IMR-90 (cell line): ENCODE measurements around the gene RBFOX2. TPM values are rescaled to one million over a fixed set of nuclear protein-coding genes. Genes with fewer than 3 reads are reported as not detected.

Experiments
- ATAC-seq: fragments of 200-7000 bp; cut with Tn5 transposase; 2 replicates; pipeline ENCODE4 v1.9.1; 2020; ENCODE audit warnings: low read depth, mild to moderate bottlenecking, moderate library complexity
- BruUV-seq: library from RNA; stranded (reverse); fragments of 400-500 nt; replicated peaks from 2 replicates; lab custom pipeline; 2021; lab: Mats Ljungman, UMichigan
- CTCF ChIA-PET: fragments of 300-600 bp; formaldehyde crosslinking; extraction: SDS; loops from one replicate; lab custom pipeline; 2021; ENCODE audit warnings: antibody characterized with exemption; lab: Yijun Ruan, JAX
- POLR2A ChIA-PET: fragments of 300-600 bp; sonication (Branson Sonifier 250); formaldehyde crosslinking; loops from one replicate; lab custom pipeline; 2022; ENCODE audit warnings: antibody characterized with exemption; ENCODE audit not compliant: unreplicated experiment; lab: Charles Lee
- DNase-seq: peaks from one replicate; pipeline ENCODE4 v3.0.0; 2013
- H2AFZ ChIP-seq: replicated peaks from 2 replicates; pipeline ENCODE3; 2013; ENCODE audit warnings: low read length, mild to moderate bottlenecking; ENCODE audit not compliant: poor library complexity
- H2AK5ac ChIP-seq: 2 replicates; pipeline ENCODE4 v1.6.1; 2013; ENCODE audit warnings: low read depth, low read length, inconsistent platforms
- H2AK9ac ChIP-seq: replicated peaks from 2 replicates; pipeline ENCODE3; 2013; ENCODE audit warnings: mild to moderate bottlenecking, low read depth, low read length, moderate library complexity; ENCODE audit not compliant: poor library complexity
- H2BK120ac ChIP-seq: 2 replicates; pipeline ENCODE4 v1.6.1; 2013; ENCODE audit warnings: low read depth, low read length, inconsistent platforms
- H2BK15ac ChIP-seq: 3 replicates; pipeline ENCODE4 v1.6.1; 2013; ENCODE audit warnings: low read depth, low read length, inconsistent platforms
- H2BK20ac ChIP-seq: 2 replicates; pipeline ENCODE4 v1.6.1; 2013; ENCODE audit warnings: low read depth, mild to moderate bottlenecking, inconsistent platforms, low read length, moderate library complexity
- H2BK5ac ChIP-seq: 2 replicates; pipeline ENCODE4 v1.6.1; 2013; ENCODE audit warnings: mild to moderate bottlenecking, low read depth, low read length, inconsistent platforms; ENCODE audit not compliant: poor library complexity, severe bottlenecking
- H3K14ac ChIP-seq: replicated peaks from 2 replicates; pipeline ENCODE4 v1.6.1; 2013; ENCODE audit warnings: low read depth, low read length, inconsistent platforms
- H3K18ac ChIP-seq: 2 replicates; pipeline ENCODE4 v1.6.1; 2013; ENCODE audit warnings: low read depth, low read length, control low read depth
- H3K23ac ChIP-seq: 2 replicates; pipeline ENCODE4 v1.6.1; 2013; ENCODE audit warnings: low read depth, low read length, inconsistent platforms
- H3K27ac ChIP-seq: 2 replicates; pipeline ENCODE4 v1.5.1; 2013; ENCODE audit warnings: mild to moderate bottlenecking, control low read depth, low read length; ENCODE audit not compliant: insufficient read depth
- H3K27me3 ChIP-seq: 2 replicates; pipeline ENCODE4 v1.6.1; 2013; ENCODE audit warnings: low read length; ENCODE audit not compliant: control insufficient read depth, insufficient read depth
- H3K36me3 ChIP-seq: 2 replicates; pipeline ENCODE4 v1.6.1; 2013; ENCODE audit warnings: low read length, mixed read lengths; ENCODE audit not compliant: control insufficient read depth, insufficient read depth
- H3K4ac ChIP-seq: 2 replicates; pipeline ENCODE4 v1.6.1; 2013; ENCODE audit warnings: low read depth, low read length, inconsistent platforms
- H3K4me1 ChIP-seq: 2 replicates; pipeline ENCODE4 v1.6.1; 2013; ENCODE audit warnings: low read length, mixed read lengths; ENCODE audit not compliant: control insufficient read depth, insufficient read depth
- H3K4me2 ChIP-seq: 2 replicates; pipeline ENCODE4 v1.6.1; 2013; ENCODE audit warnings: low read depth, mild to moderate bottlenecking, control low read depth, low read length, moderate library complexity
- H3K4me3 ChIP-seq: 2 replicates; pipeline ENCODE4 v1.5.1; 2013; ENCODE audit warnings: low read depth, mild to moderate bottlenecking, control low read depth, low read length, moderate library complexity; ENCODE audit not compliant: insufficient read depth
- H3K56ac ChIP-seq: 2 replicates; pipeline ENCODE4 v1.6.1; 2013; ENCODE audit warnings: low read length, inconsistent platforms; ENCODE audit not compliant: insufficient read depth; ENCODE audit errors: extremely low read depth
- H3K79me1 ChIP-seq, 2 experiments: 2 replicates each; pipeline ENCODE4 v1.6.1; 2013; ENCODE audit warnings: low read length in 2 of 2, inconsistent platforms in 1 of 2, low read depth in 1 of 2
- H3K9ac ChIP-seq: 2 replicates; pipeline ENCODE4 v1.6.1; 2013; ENCODE audit warnings: low read depth, low read length, control low read depth
- H3K9me1 ChIP-seq: 2 replicates; pipeline ENCODE4 v1.6.1; 2013; ENCODE audit warnings: low read length, inconsistent platforms; ENCODE audit not compliant: insufficient read depth
- H3K9me3 ChIP-seq: 2 replicates; pipeline ENCODE4 v1.6.1; 2013; ENCODE audit warnings: low read length; ENCODE audit not compliant: control insufficient read depth, insufficient read depth
- H4K20me1 ChIP-seq: 2 replicates; pipeline ENCODE4 v1.6.1; 2013; ENCODE audit warnings: low read length, inconsistent platforms; ENCODE audit not compliant: insufficient read depth
- H4K5ac ChIP-seq: 2 replicates; pipeline ENCODE4 v1.6.1; 2013; ENCODE audit warnings: mild to moderate bottlenecking, low read depth, low read length, control low read depth
- H4K8ac ChIP-seq, 2 experiments: 2 replicates each; pipeline ENCODE4 v1.6.1; 2013; ENCODE audit warnings: low read depth in 2 of 2, low read length in 2 of 2, control low read depth in 1 of 2, inconsistent platforms in 1 of 2
- H4K91ac ChIP-seq: 2 replicates; pipeline ENCODE4 v1.6.1; 2013; ENCODE audit warnings: low read depth, low read length, inconsistent platforms; ENCODE audit not compliant: insufficient read depth
- CHD1 ChIP-seq: IDR thresholded peaks from 2 replicates; pipeline ENCODE4 v1.6.1; 2012; ENCODE audit warnings: low read depth, low read length, improper control_type of control experiment
- FOS ChIP-seq: fragments of 150-350 bp; IDR thresholded peaks from 2 replicates; pipeline ENCODE4 v1.6.1; 2016; ENCODE audit warnings: low read depth, low read length
- MAFK ChIP-seq: IDR thresholded peaks from 2 replicates; pipeline ENCODE4 v1.6.1; 2012; ENCODE audit warnings: low read depth, low read length, improper control_type of control experiment
- MAZ ChIP-seq: IDR thresholded peaks from 2 replicates; pipeline ENCODE4 v1.6.1; 2012; ENCODE audit warnings: low read depth, mild to moderate bottlenecking, low read length, improper control_type of control experiment, moderate library complexity, borderline replicate concordance
- MXI1 ChIP-seq: IDR thresholded peaks from 2 replicates; pipeline ENCODE4 v1.6.1; 2012; ENCODE audit warnings: low read depth, mild to moderate bottlenecking, low read length, moderate library complexity, borderline replicate concordance
- NFE2L2 ChIP-seq: fragments of 150-350 bp; IDR thresholded peaks from 2 replicates; pipeline ENCODE4 v1.6.1; 2016; ENCODE audit warnings: low read depth, mild to moderate bottlenecking, low read length
- POLR2A ChIP-seq: IDR thresholded peaks from 2 replicates; pipeline ENCODE4 v1.6.1; 2012; ENCODE audit warnings: mild to moderate bottlenecking, low read depth, low read length
- RAD21 ChIP-seq: IDR thresholded peaks from 2 replicates; pipeline ENCODE4 v1.6.1; 2012; ENCODE audit warnings: low read length, improper control_type of control experiment
- RCOR1 ChIP-seq: IDR thresholded peaks from 2 replicates; pipeline ENCODE4 v1.6.1; 2012; ENCODE audit warnings: mild to moderate bottlenecking, low read length, improper control_type of control experiment; ENCODE audit not compliant: insufficient replicate concordance
- RFX5 ChIP-seq: IDR thresholded peaks from 2 replicates; pipeline ENCODE4 v1.8.0; 2012; ENCODE audit warnings: low read depth, mild to moderate bottlenecking, low read length, moderate library complexity
- SMC3 ChIP-seq: fragments of 150-350 bp; IDR thresholded peaks from 2 replicates; pipeline ENCODE4 v1.6.1; 2016; ENCODE audit warnings: low read depth, mild to moderate bottlenecking, antibody characterized with exemption, low read length, moderate library complexity
- WGBS, 2 experiments: methylation state at CpG; one replicate each; pipeline versions ENCODE4 v1.1.5 to v1.1.7; 2013; ENCODE audit warnings: missing lambda C conversion rate in 2 of 2; ENCODE audit not compliant: insufficient read length in 1 of 2; ENCODE audit errors: extremely low coverage in 2 of 2; 5-methylcytosine and 5-hydroxymethylcytosine counted together
- dilution Hi-C: fragments of 300-500 bp; cut with HindIII; formaldehyde crosslinking; loops from one replicate; pipeline ENCODE4 v1.14.3; 2018; ENCODE audit warnings: low sequenced_read_pairs; ENCODE audit not compliant: unreplicated experiment
- in situ Hi-C: fragments of 300-500 bp; cut with MboI; formaldehyde crosslinking; loops from 3 replicates; pipeline ENCODE4 v1.14.3; 2019; ENCODE audit warnings: low sequenced_read_pairs, inconsistent platforms, mixed read lengths
- intact Hi-C: fragments of 100-400 bp; cut with micrococcal nuclease; formaldehyde crosslinking; loops from 2 replicates; pipeline ENCODE4 v1.10.0; 2022
- polyA plus RNA-seq, 3 experiments: library from polyadenylated mRNA; depleted of rRNA; stranded (reverse); fragments of >200 nt; gene quantifications; 2 replicates each; pipeline ENCODE4 v1.2.3, GENCODE V29; 2012; ENCODE audit warnings: low replicate concordance in 1 of 3
- total RNA-seq: library from RNA; depleted of rRNA; stranded (reverse); fragments of >200 nt; gene quantifications from 2 replicates; pipeline ENCODE4 v1.2.3, GENCODE V29; 2012
- TF ChIP-seq, protein P1 (sequence below): fragments of 150-350 bp; IDR thresholded peaks from 2 replicates; pipeline ENCODE4 v1.6.1; 2016; ENCODE audit warnings: low read depth, mild to moderate bottlenecking, low read length, moderate library complexity, borderline replicate concordance
- TF ChIP-seq, protein P2 (sequence below): fragments of 150-350 bp; IDR thresholded peaks from 2 replicates; pipeline ENCODE4 v1.6.1; 2017; ENCODE audit warnings: mild to moderate bottlenecking, antibody characterized with exemption, low read length, low read depth

Gene RBFOX2
- total and polyA plus RNA-seq, 2 of the 4 experiments (the other 2 are of a cell fraction): 146 to 178 TPM

DNA sequence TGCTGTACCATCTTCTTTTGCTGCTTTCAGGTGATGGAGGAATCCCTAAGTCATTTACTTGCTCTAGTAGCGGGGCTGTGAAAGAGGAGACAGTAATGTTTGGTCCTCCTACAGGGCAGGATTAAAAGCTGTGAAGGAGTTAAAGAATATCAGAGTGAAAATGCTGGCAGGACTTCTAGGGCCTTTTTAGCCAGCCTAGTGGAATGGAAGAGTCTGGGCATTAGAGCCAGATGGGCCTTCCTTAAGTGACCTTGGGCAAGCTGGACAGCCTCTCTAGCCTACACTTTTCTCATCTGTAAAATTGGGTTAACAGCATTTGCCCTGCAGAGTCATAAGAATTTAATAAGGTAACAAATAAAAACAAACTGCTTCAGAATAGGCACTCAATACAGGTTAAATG lies 114.7 kb downstream of the RBFOX2 start:
- Histone ChIP-seq H3K27me3 (no peaks in the 10 kb centered on the region), H3K14ac (no peak overlapping the region; the same call in 1 of the 2 replicates), H3K4me1 (peaks cover 12% of the 10 kb centered on the region), H3K23ac (no peak overlapping the region), H2BK120ac (peak overlapping the region; percentile 35; the same call in 1 of the 2 replicates), H3K79me1 (peaks cover 31 to 86% of the 10 kb centered on the region in 2 experiments), H2AFZ (no peak overlapping the region), H2BK15ac (no peak overlapping the region), H3K18ac (no peak overlapping the region), H2BK20ac (no peak overlapping the region), H4K20me1 (peaks cover 47% of the 10 kb centered on the region), H3K9me3 (no peaks in the 10 kb centered on the region), H3K9me1 (peaks cover 19% of the 10 kb centered on the region), H4K8ac (peak overlapping the region in 1 of 2 experiments; percentile 20; a peak in 1 of 4 replicates), H3K4me3 (no peak overlapping the region), H2BK5ac (peak overlapping the region; percentile 74), H3K56ac (no peak overlapping the region), H2AK9ac (no peak overlapping the region), H3K9ac (0 out of 2 replicates have a peak overlapping the region, but pooled peaks have one; percentile 25), H3K4ac (no peak overlapping the region), H3K36me3 (no peaks in the 10 kb centered on the region), H3K27ac (peak overlapping the region; percentile 22; the same call in 1 of the 2 replicates), H2AK5ac (0 out of 2 replicates have a peak overlapping the region, but pooled peaks have one; percentile 10), H4K91ac (0 out of 2 replicates have a peak overlapping the region, but pooled peaks have one; percentile 13), H3K4me2 (peak overlapping the region; percentile 73), H4K5ac (no peak overlapping the region)
- in situ Hi-C loops: no loop called here
- DNase-seq: no peak
- no TSS peak for BruUV-seq
- no peak for ATAC-seq
- intact Hi-C loops: no loop called here
- ChIA-PET POLR2A (interaction anchor here (0.9 kb wide), 1 partner anchor 284 kb away, joined by 4 read pairs; no protein-coding TSS in a partner anchor), CTCF (interaction anchor here (0.9 to 1.4 kb wide), 2 partner anchors 9 to 74 kb away, joined by 3 to 4 read pairs; no protein-coding TSS in a partner anchor)
- whole genome bisulfite sequencing, 2 experiments: no CpG with 5 or more reads among the region's 1 CpG
- TF ChIP-seq MXI1: no peak
- no peak for TF ChIP-seq SMC3
- TF ChIP-seq NFE2L2: no peak
- TF ChIP-seq POLR2A: no peak
- TF ChIP-seq RFX5: no peak
- no peak for TF ChIP-seq MAZ
- TF ChIP-seq RAD21: no peak
- TF ChIP-seq, protein P1, sequence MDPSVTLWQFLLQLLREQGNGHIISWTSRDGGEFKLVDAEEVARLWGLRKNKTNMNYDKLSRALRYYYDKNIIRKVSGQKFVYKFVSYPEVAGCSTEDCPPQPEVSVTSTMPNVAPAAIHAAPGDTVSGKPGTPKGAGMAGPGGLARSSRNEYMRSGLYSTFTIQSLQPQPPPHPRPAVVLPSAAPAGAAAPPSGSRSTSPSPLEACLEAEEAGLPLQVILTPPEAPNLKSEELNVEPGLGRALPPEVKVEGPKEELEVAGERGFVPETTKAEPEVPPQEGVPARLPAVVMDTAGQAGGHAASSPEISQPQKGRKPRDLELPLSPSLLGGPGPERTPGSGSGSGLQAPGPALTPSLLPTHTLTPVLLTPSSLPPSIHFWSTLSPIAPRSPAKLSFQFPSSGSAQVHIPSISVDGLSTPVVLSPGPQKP: no peak
- no peak for TF ChIP-seq RCOR1
- TF ChIP-seq MAFK: no peak
- TF ChIP-seq CHD1: no peak
- TF ChIP-seq FOS: no peak
- TF ChIP-seq, protein P2, sequence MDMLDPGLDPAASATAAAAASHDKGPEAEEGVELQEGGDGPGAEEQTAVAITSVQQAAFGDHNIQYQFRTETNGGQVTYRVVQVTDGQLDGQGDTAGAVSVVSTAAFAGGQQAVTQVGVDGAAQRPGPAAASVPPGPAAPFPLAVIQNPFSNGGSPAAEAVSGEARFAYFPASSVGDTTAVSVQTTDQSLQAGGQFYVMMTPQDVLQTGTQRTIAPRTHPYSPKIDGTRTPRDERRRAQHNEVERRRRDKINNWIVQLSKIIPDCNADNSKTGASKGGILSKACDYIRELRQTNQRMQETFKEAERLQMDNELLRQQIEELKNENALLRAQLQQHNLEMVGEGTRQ: no peak
- dilution Hi-C loops: no loop called here
